H9 (cell line): Measurements from ENCODE around the gene DCST2. TPM values are rescaled to one million over a fixed set of nuclear protein-coding genes. Genes with fewer than 3 reads are reported as not detected.

Experiments
- DNase-seq: peaks from one replicate; pipeline ENCODE4 v3.0.0-alpha.2; 2017
- H2AFZ ChIP-seq: one replicate; pipeline ENCODE4 v1.6.1; 2013; ENCODE audit warnings: mild to moderate bottlenecking, low read length, control low read depth, moderate library complexity
- H2AK5ac ChIP-seq: 2 replicates; pipeline ENCODE4 v1.6.1; 2013; ENCODE audit warnings: low read length, control low read depth, mixed read lengths; ENCODE audit not compliant: insufficient read length
- H2BK120ac ChIP-seq: one replicate; pipeline ENCODE4 v1.6.1; 2013; ENCODE audit warnings: low read depth, mild to moderate bottlenecking, low read length, control low read depth, inconsistent platforms; ENCODE audit not compliant: poor library complexity, severe bottlenecking
- H2BK12ac ChIP-seq: 2 replicates; pipeline ENCODE4 v1.6.1; 2013; ENCODE audit warnings: low read length, control low read depth, mixed read lengths, low read depth; ENCODE audit not compliant: insufficient read length
- H2BK15ac ChIP-seq: 2 replicates; pipeline ENCODE4 v1.6.1; 2013; ENCODE audit warnings: low read depth, low read length, control low read depth
- H2BK20ac ChIP-seq: one replicate; pipeline ENCODE4 v1.6.1; 2013; ENCODE audit warnings: low read depth, mild to moderate bottlenecking, low read length, control low read depth, inconsistent platforms; ENCODE audit not compliant: poor library complexity, severe bottlenecking
- H2BK5ac ChIP-seq: 2 replicates; pipeline ENCODE4 v1.6.1; 2013; ENCODE audit warnings: low read length, control low read depth, mixed read lengths; ENCODE audit not compliant: insufficient read length
- H3K14ac ChIP-seq: 2 replicates; pipeline ENCODE4 v1.6.1; 2013; ENCODE audit warnings: low read length, control low read depth; ENCODE audit not compliant: insufficient read depth
- H3K18ac ChIP-seq: 2 replicates; pipeline ENCODE4 v1.6.1; 2013; ENCODE audit warnings: low read depth, mild to moderate bottlenecking, mixed read lengths, low read length, control low read depth; ENCODE audit not compliant: insufficient read length
- H3K23ac ChIP-seq: 2 replicates; pipeline ENCODE4 v1.6.1; 2013; ENCODE audit warnings: low read length, control low read depth, mixed read lengths, low read depth; ENCODE audit not compliant: insufficient read length
- H3K23me2 ChIP-seq: 2 replicates; pipeline ENCODE4 v1.6.1; 2013; ENCODE audit warnings: low read depth, mild to moderate bottlenecking, mixed read lengths, low read length, control low read depth; ENCODE audit not compliant: insufficient read length, poor library complexity, severe bottlenecking
- H3K27ac ChIP-seq: 2 replicates; pipeline ENCODE4 v1.5.1; 2013; ENCODE audit warnings: low read length, control low read depth, mixed read lengths, low read depth; ENCODE audit not compliant: insufficient read length
- H3K27me3 ChIP-seq: 2 replicates; pipeline ENCODE4 v1.6.1; 2013; ENCODE audit warnings: low read length, control low read depth, inconsistent platforms; ENCODE audit not compliant: insufficient read depth
- H3K4ac ChIP-seq: 2 replicates; pipeline ENCODE4 v1.6.1; 2013; ENCODE audit warnings: low read depth, mild to moderate bottlenecking, control low read depth, inconsistent platforms, low read length, moderate library complexity
- H3K4me1 ChIP-seq: 2 replicates; pipeline ENCODE4 v1.6.1; 2013; ENCODE audit warnings: low read length, control low read depth, inconsistent platforms; ENCODE audit not compliant: insufficient read depth
- H3K4me2 ChIP-seq: 2 replicates; pipeline ENCODE4 v1.6.1; 2013; ENCODE audit warnings: low read length, control low read depth, mixed read lengths; ENCODE audit not compliant: insufficient read length, insufficient read depth
- H3K56ac ChIP-seq: 2 replicates; pipeline ENCODE4 v1.6.1; 2013; ENCODE audit warnings: low read depth, mild to moderate bottlenecking, mixed read lengths, low read length, control low read depth; ENCODE audit not compliant: insufficient read length
- H3K79me1 ChIP-seq: 2 replicates; pipeline ENCODE4 v1.6.1; 2013; ENCODE audit warnings: low read depth, mild to moderate bottlenecking, moderate library complexity, low read length, control low read depth, inconsistent platforms; ENCODE audit not compliant: insufficient read depth, poor library complexity, severe bottlenecking
- H3K79me2 ChIP-seq: 2 replicates; pipeline ENCODE4 v1.6.1; 2013; ENCODE audit warnings: low read length, control low read depth, inconsistent platforms; ENCODE audit not compliant: insufficient read depth
- H3K9ac ChIP-seq: 2 replicates; pipeline ENCODE4 v1.6.1; 2013; ENCODE audit warnings: low read length, control low read depth, mixed read lengths; ENCODE audit not compliant: insufficient read length; ENCODE audit errors: extremely low read depth
- H3K9me3 ChIP-seq: one replicate; pipeline ENCODE4 v1.6.1; 2013; ENCODE audit warnings: low read depth, low read length, inconsistent platforms; ENCODE audit not compliant: control insufficient read depth
- H3T11ph ChIP-seq: one replicate; pipeline ENCODE4 v1.6.1; 2013; ENCODE audit warnings: mild to moderate bottlenecking, low read length, control low read depth, inconsistent platforms
- H4K20me1 ChIP-seq: one replicate; pipeline ENCODE4 v1.6.1; 2013; ENCODE audit not compliant: control insufficient read depth, insufficient read length, insufficient read depth
- H4K5ac ChIP-seq: 2 replicates; pipeline ENCODE4 v1.6.1; 2013; ENCODE audit warnings: low read depth, mild to moderate bottlenecking, mixed read lengths, low read length, control low read depth; ENCODE audit not compliant: insufficient read length
- H4K8ac ChIP-seq: replicated peaks from 2 replicates; pipeline ENCODE4 v1.6.1; 2013; ENCODE audit warnings: low read length, control low read depth, mixed read lengths, low read depth; ENCODE audit not compliant: insufficient read length
- H4K91ac ChIP-seq: 2 replicates; pipeline ENCODE4 v1.6.1; 2013; ENCODE audit warnings: low read depth, mild to moderate bottlenecking, moderate library complexity, mixed read lengths, low read length, control low read depth; ENCODE audit not compliant: insufficient read length
- H3K27ac Mint-ChIP-seq, 3 experiments: 2 replicates in 2 of 3; 3 replicates in 1 of 3; pipeline ENCODE4 v1.8.0; 2020 to 2021; ENCODE audit warnings: mixed read lengths in 3 of 3, mild to moderate bottlenecking in 1 of 3, moderate library complexity in 1 of 3
- H3K27me3 Mint-ChIP-seq: 2 replicates; pipeline ENCODE4 v1.8.0; 2021; ENCODE audit warnings: low read depth, mild to moderate bottlenecking, moderate library complexity, mixed read lengths
- H3K36me3 Mint-ChIP-seq, 3 experiments: 2 replicates in 2 of 3; 3 replicates in 1 of 3; pipeline ENCODE4 v1.8.0; 2020 to 2021; ENCODE audit warnings: low read depth in 3 of 3, mixed read lengths in 3 of 3; ENCODE audit not compliant: insufficient read depth in 1 of 3
- H3K4me1 Mint-ChIP-seq, 2 experiments: 2 replicates each; pipeline ENCODE4 v1.8.0; 2020; ENCODE audit warnings: mixed read lengths in 2 of 2
- H3K4me3 Mint-ChIP-seq, 2 experiments: 2 replicates in 1 of 2; 3 replicates in 1 of 2; pipeline ENCODE4 v1.8.0; 2020 to 2021; ENCODE audit warnings: mild to moderate bottlenecking in 2 of 2, mixed read lengths in 2 of 2, moderate library complexity in 1 of 2
- H3K9me3 Mint-ChIP-seq, 2 experiments: 2 replicates in 1 of 2; 3 replicates in 1 of 2; pipeline ENCODE4 v1.8.0; 2020; ENCODE audit warnings: mild to moderate bottlenecking in 2 of 2, mixed read lengths in 2 of 2, moderate library complexity in 1 of 2
- CTCF ChIP-seq: fragments of 200-600 bp; sonication (generic); conservative IDR thresholded peaks from 3 replicates; pipeline ENCODE4 v1.8.0; 2021; ENCODE audit warnings: antibody characterized with exemption, mild to moderate bottlenecking
- WGBS: extraction: QIAGEN DNeasy Blood & Tissue Kit; methylation state at CpG from one replicate; pipeline ENCODE4 v1.1.7; 2013; ENCODE audit warnings: missing lambda C conversion rate, low lambda C conversion rate, mixed read lengths; ENCODE audit not compliant: insufficient read length; ENCODE audit errors: extremely low coverage; 5-methylcytosine and 5-hydroxymethylcytosine counted together
- total RNA-seq: library from RNA; stranded (reverse); gene quantifications from 2 replicates; pipeline ENCODE4 v1.2.1, GENCODE V29; 2021

Gene DCST2
- total RNA-seq, 1 experiment from 2014 or later = 0.35 TPM

GRCh38 chr1:155029513-155030242, 3.9 kb downstream of the DCST2 start:
- Histone ChIP-seq H2BK12ac (no peak overlapping the region), H3K4ac (no peak overlapping the region), H2AK5ac (no peak overlapping the region), H3K27me3 (no peaks in the 10 kb centered on the region), H4K20me1 (no peaks in the 10 kb centered on the region), H3K27ac (no peak overlapping the region), H3K9ac (no peak overlapping the region), H3K4me2 (no peak overlapping the region), H4K8ac (no peak overlapping the region), H4K5ac (no peak overlapping the region), H2BK20ac (no peak overlapping the region), H3K23ac (no peak overlapping the region), H2BK15ac (no peak overlapping the region), H2BK120ac (no peak overlapping the region), H3K18ac (no peak overlapping the region), H3K4me1 (no peaks in the 10 kb centered on the region), H3K14ac (no peak overlapping the region), H2AFZ (no peak overlapping the region), H3K9me3 (no peaks in the 10 kb centered on the region), H3K79me1 (no peaks in the 10 kb centered on the region), H2BK5ac (no peak overlapping the region), H4K91ac (no peak overlapping the region), H3K79me2 (no peaks in the 10 kb centered on the region), H3K56ac (no peak overlapping the region), H3K23me2 (no peaks in the 10 kb centered on the region), H3T11ph (no peak overlapping the region)
- Mint-ChIP-seq H3K4me1 (peaks cover 0 to 14% of the 10 kb centered on the region in 2 experiments; a peak in 2 of 4 replicates), H3K27ac (no peak overlapping the region), H3K9me3 (no peaks in the 10 kb centered on the region), H3K4me3 (no peak overlapping the region; a peak in 1 of 5 replicates), H3K27me3 (peaks cover 21% of the 10 kb centered on the region), H3K36me3 (no peaks in the 10 kb centered on the region)
- no peak for TF ChIP-seq CTCF
- WGBS = no CpG with 5 or more reads among the region's 16 CpGs
- no peak for DNase-seq
